ENCODE data around the gene S100A13. TPM values are rescaled to one million over a fixed set of nuclear protein-coding genes. Genes with fewer than 3 reads are reported as not detected.

Gene S100A13
- total RNA-seq, 1 experiment from 2014 or later, result 111 TPM

- intact Hi-C loops (cut with micrococcal nuclease; ENCODE audit: unreplicated experiment), result no loop called here
- no peaks in the 10 kb centered on the region for H3K27me3 ChIP-seq (ENCODE audit: control insufficient read depth, insufficient read depth, low read length)
- peaks cover 40% of the 10 kb centered on the region for H3K4me1 ChIP-seq (ENCODE audit: control insufficient read depth, insufficient read depth, low read length)
- TF ChIP-seq POLR2AphosphoS5 (IDR thresholded peaks at IDR 0.05; ENCODE audit: low read depth, low read length) (no peak), TCF7L2 (IDR thresholded peaks at IDR 0.05; ENCODE audit: low read depth, low read length) (no peak), REST (IDR thresholded peaks at IDR 0.05; ENCODE audit: insufficient read depth in 1 of 2, low read depth in 2 of 2, low read length in 1 of 2) (no peak), CTCF (IDR thresholded peaks at IDR 0.05) (no peak), SIN3A (IDR thresholded peaks at IDR 0.05; ENCODE audit: borderline replicate concordance, insufficient read depth, low read depth, low read length) (no peak)
- POLR2A ChIA-PET, result no interaction called here
- no TSS peak for BruUV-seq (replicated peaks)
- H3K4me3 ChIP-seq (ENCODE audit: low read depth in 2 of 2, low read length in 2 of 2), result no peak overlapping the region
- no peak overlapping the region; the same call in 1 of the 2 replicates for H3K27ac ChIP-seq (ENCODE audit: low read length)
- in situ Hi-C loops (cut with HindIII; ENCODE audit: low pct_unique_long_range_greater_than_20kb, low sequenced_read_pairs), result no loop called here
- H3K9me3 ChIP-seq (ENCODE audit: control insufficient read depth, insufficient read depth, low read depth, low read length), result no peaks in the 10 kb centered on the region
- ATAC-seq, result no peak
- no peaks in the 10 kb centered on the region; the same call in 1 of the 2 replicates for H3K36me3 ChIP-seq (ENCODE audit: control insufficient read depth, insufficient read depth, low read length)
- no peak for DNase-seq (ENCODE audit: low read depth, low spot score)
- CTCF ChIA-PET, result interaction anchor here (0.5 kb wide), 1 partner anchor 196 kb away, joined by 9 read pairs; no protein-coding TSS in a partner anchor
Observed at GRCh38 chr1:153630384-153630783, 3.1 kb upstream of the S100A13 start.

GRCh38 chr1:153629971-153630370, 2.7 kb upstream of the S100A13 start:
- BruUV-seq (replicated peaks), result no TSS peak
- Histone ChIP-seq H3K9me3 (ENCODE audit: control insufficient read depth, insufficient read depth, low read depth, low read length) (no peaks in the 10 kb centered on the region), H3K4me1 (ENCODE audit: control insufficient read depth, insufficient read depth, low read length) (peaks cover 40% of the 10 kb centered on the region), H3K36me3 (ENCODE audit: control insufficient read depth, insufficient read depth, low read length) (no peaks in the 10 kb centered on the region; the same call in 1 of the 2 replicates), H3K27me3 (ENCODE audit: control insufficient read depth, insufficient read depth, low read length) (no peaks in the 10 kb centered on the region), H3K27ac (ENCODE audit: low read length) (no peak overlapping the region; the same call in 1 of the 2 replicates), H3K4me3 (ENCODE audit: low read depth in 2 of 2, low read length in 2 of 2) (no peak overlapping the region)
- in situ Hi-C loops (cut with HindIII; ENCODE audit: low pct_unique_long_range_greater_than_20kb, low sequenced_read_pairs) (no loop called here), intact Hi-C loops (cut with micrococcal nuclease; ENCODE audit: unreplicated experiment) (no loop called here)
- ChIA-PET CTCF (no interaction called here), POLR2A (interaction anchor here (0.5 kb wide), 1 partner anchor 28 kb away, joined by 7 read pairs; the partner anchor contains the start of gene SNAPIN)
- DNase-seq (ENCODE audit: low read depth, low spot score) (no peak), ATAC-seq (no peak)
- no peak for TF ChIP-seq SIN3A (IDR thresholded peaks at IDR 0.05; ENCODE audit: borderline replicate concordance, insufficient read depth, low read depth, low read length)
- TF ChIP-seq POLR2AphosphoS5 (IDR thresholded peaks at IDR 0.05; ENCODE audit: low read depth, low read length), result no peak
- no peak for TF ChIP-seq CTCF (IDR thresholded peaks at IDR 0.05)
- no peak for TF ChIP-seq REST (IDR thresholded peaks at IDR 0.05; ENCODE audit: insufficient read depth in 1 of 2, low read depth in 2 of 2, low read length in 1 of 2)
- no peak for TF ChIP-seq TCF7L2 (IDR thresholded peaks at IDR 0.05; ENCODE audit: low read depth, low read length)

All from Panc1 (cell line).